Astrocyte (in vitro differentiated cells and primary cell): ENCODE measurements around the gene GNG12. TPM values are rescaled to one million over a fixed set of nuclear protein-coding genes. Genes with fewer than 3 reads are reported as not detected.

Experiments used
- DNase-seq: peaks from one replicate; pipeline ENCODE4 v3.0.0-alpha.2; 2010; ENCODE audit warnings: low read depth
- FAIRE-seq: peaks from 2 replicates; lab custom pipeline; 2011; peaks lifted over from hg19 to GRCh38; lab: Jason Lieb, UNC
- H2AFZ ChIP-seq: 2 replicates; pipeline ENCODE4 v1.6.0; 2012; ENCODE audit warnings: low read depth, low read length, inconsistent platforms
- H3K27ac ChIP-seq: 2 replicates; pipeline ENCODE4 v1.5.1; 2011; ENCODE audit warnings: low read depth, low read length, inconsistent platforms
- H3K27me3 ChIP-seq: 2 replicates; pipeline ENCODE4 v1.6.0; 2011; ENCODE audit warnings: low read length, inconsistent platforms; ENCODE audit not compliant: insufficient read depth
- H3K36me3 ChIP-seq: 2 replicates; pipeline ENCODE4 v1.5.1; 2011; ENCODE audit warnings: low read length, inconsistent platforms; ENCODE audit not compliant: insufficient read depth
- H3K4me1 ChIP-seq: 2 replicates; pipeline ENCODE4 v1.5.1; 2011; ENCODE audit warnings: low read length, inconsistent platforms; ENCODE audit not compliant: insufficient read depth
- H3K4me2 ChIP-seq: 2 replicates; pipeline ENCODE4 v1.6.0; 2012; ENCODE audit warnings: low read length, inconsistent platforms
- H3K4me3 ChIP-seq: 2 replicates; pipeline ENCODE4 v1.5.1; 2011; ENCODE audit warnings: low read depth, mild to moderate bottlenecking, low read length, inconsistent platforms; ENCODE audit not compliant: insufficient read depth
- H3K79me2 ChIP-seq: 2 replicates; pipeline ENCODE4 v1.6.0; 2012; ENCODE audit warnings: mild to moderate bottlenecking, low read length, inconsistent platforms; ENCODE audit not compliant: insufficient read depth
- H3K9ac ChIP-seq: 2 replicates; pipeline ENCODE4 v1.6.0; 2012; ENCODE audit warnings: mild to moderate bottlenecking, low read length, inconsistent platforms
- H3K9me3 ChIP-seq: 2 replicates; pipeline ENCODE4 v1.5.1; 2012; ENCODE audit warnings: low read depth, mild to moderate bottlenecking, low read length, inconsistent platforms; ENCODE audit not compliant: insufficient read depth
- H4K20me1 ChIP-seq: 2 replicates; pipeline ENCODE4 v1.6.0; 2012; ENCODE audit warnings: low read length, inconsistent platforms; ENCODE audit not compliant: insufficient read depth
- H3K27ac Mint-ChIP-seq: one replicate; pipeline ENCODE4 v1.8.0; 2021; ENCODE audit warnings: mild to moderate bottlenecking, mixed read lengths; ENCODE audit not compliant: unreplicated experiment
- H3K27me3 Mint-ChIP-seq: one replicate; pipeline ENCODE4 v1.8.0; 2021; ENCODE audit warnings: low read depth, mixed read lengths; ENCODE audit not compliant: unreplicated experiment
- H3K36me3 Mint-ChIP-seq: one replicate; pipeline ENCODE4 v1.8.0; 2021; ENCODE audit warnings: low read depth, mixed read lengths; ENCODE audit not compliant: unreplicated experiment
- H3K4me1 Mint-ChIP-seq: one replicate; pipeline ENCODE4 v1.8.0; 2021; ENCODE audit warnings: low read depth, mixed read lengths; ENCODE audit not compliant: unreplicated experiment
- H3K4me3 Mint-ChIP-seq: one replicate; pipeline ENCODE4 v1.8.0; 2021; ENCODE audit warnings: mild to moderate bottlenecking, moderate library complexity, mixed read lengths; ENCODE audit not compliant: unreplicated experiment
- H3K9me3 Mint-ChIP-seq: one replicate; pipeline ENCODE4 v1.8.0; 2021; ENCODE audit warnings: mild to moderate bottlenecking, mixed read lengths; ENCODE audit not compliant: unreplicated experiment
- EZH2 ChIP-seq: IDR thresholded peaks from 2 replicates; pipeline ENCODE4 v1.6.1; 2012; ENCODE audit warnings: mild to moderate bottlenecking, low read length, inconsistent platforms; ENCODE audit not compliant: insufficient read depth
- total RNA-seq: library from RNA; stranded (reverse); gene quantifications from 2 replicates; pipeline ENCODE4 v1.2.1, GENCODE V29; 2021
- TF ChIP-seq, protein P1 (sequence below): IDR thresholded peaks from 2 replicates; pipeline ENCODE4 v1.5.1; 2011; ENCODE audit warnings: low read depth, mild to moderate bottlenecking, inconsistent platforms, low read length, moderate library complexity; ENCODE audit not compliant: insufficient read depth

The GNG12 gene
- total RNA-seq, 1 donor from 2014 or later: 101 TPM

DNA sequence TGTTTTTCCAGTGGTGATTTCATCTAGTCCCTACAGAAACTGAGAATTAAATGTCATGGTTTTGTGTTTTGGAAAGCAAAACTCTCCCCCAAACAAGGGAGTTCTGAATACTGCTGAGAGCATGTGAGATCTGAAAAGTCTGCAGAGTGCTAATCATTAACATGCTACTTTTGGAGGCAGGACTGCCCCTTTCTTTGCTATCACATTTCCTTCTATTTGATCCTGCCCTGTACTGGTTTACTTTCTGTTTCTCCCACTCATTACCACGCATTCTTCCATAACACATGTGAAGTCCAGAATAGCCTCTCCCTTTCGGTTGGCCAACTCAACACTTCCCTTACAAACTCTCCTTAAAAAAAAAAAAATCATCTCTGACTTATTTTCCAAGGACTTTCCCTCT, 84.6 kb downstream of the GNG12 start:
- Histone ChIP-seq H2AFZ (no peak overlapping the region), H3K27me3 (no peaks in the 10 kb centered on the region), H3K9ac (peak overlapping the region; percentile 35), H3K4me3 (peak overlapping the region; percentile 21), H4K20me1 (peaks cover 12% of the 10 kb centered on the region), H3K4me2 (peak overlapping the region; percentile 72), H3K4me1 (peaks cover 55% of the 10 kb centered on the region), H3K9me3 (no peaks in the 10 kb centered on the region), H3K27ac (peak overlapping the region; percentile 90), H3K79me2 (peaks cover 76% of the 10 kb centered on the region), H3K36me3 (no peaks in the 10 kb centered on the region)
- FAIRE-seq (no peak), DNase-seq (peak; percentile 84)
- no peaks in the 10 kb centered on the region for H3K27me3 Mint-ChIP-seq
- H3K36me3 Mint-ChIP-seq: peaks cover 2% of the 10 kb centered on the region
- H3K4me1 Mint-ChIP-seq: peaks cover 67% of the 10 kb centered on the region
- peak overlapping the region; percentile 4 for H3K4me3 Mint-ChIP-seq
- H3K9me3 Mint-ChIP-seq: no peaks in the 10 kb centered on the region
- no peak for TF ChIP-seq EZH2
- TF ChIP-seq, protein P1, sequence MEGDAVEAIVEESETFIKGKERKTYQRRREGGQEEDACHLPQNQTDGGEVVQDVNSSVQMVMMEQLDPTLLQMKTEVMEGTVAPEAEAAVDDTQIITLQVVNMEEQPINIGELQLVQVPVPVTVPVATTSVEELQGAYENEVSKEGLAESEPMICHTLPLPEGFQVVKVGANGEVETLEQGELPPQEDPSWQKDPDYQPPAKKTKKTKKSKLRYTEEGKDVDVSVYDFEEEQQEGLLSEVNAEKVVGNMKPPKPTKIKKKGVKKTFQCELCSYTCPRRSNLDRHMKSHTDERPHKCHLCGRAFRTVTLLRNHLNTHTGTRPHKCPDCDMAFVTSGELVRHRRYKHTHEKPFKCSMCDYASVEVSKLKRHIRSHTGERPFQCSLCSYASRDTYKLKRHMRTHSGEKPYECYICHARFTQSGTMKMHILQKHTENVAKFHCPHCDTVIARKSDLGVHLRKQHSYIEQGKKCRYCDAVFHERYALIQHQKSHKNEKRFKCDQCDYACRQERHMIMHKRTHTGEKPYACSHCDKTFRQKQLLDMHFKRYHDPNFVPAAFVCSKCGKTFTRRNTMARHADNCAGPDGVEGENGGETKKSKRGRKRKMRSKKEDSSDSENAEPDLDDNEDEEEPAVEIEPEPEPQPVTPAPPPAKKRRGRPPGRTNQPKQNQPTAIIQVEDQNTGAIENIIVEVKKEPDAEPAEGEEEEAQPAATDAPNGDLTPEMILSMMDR: no peak
- peak overlapping the region; percentile 98 for H3K27ac Mint-ChIP-seq

DNA sequence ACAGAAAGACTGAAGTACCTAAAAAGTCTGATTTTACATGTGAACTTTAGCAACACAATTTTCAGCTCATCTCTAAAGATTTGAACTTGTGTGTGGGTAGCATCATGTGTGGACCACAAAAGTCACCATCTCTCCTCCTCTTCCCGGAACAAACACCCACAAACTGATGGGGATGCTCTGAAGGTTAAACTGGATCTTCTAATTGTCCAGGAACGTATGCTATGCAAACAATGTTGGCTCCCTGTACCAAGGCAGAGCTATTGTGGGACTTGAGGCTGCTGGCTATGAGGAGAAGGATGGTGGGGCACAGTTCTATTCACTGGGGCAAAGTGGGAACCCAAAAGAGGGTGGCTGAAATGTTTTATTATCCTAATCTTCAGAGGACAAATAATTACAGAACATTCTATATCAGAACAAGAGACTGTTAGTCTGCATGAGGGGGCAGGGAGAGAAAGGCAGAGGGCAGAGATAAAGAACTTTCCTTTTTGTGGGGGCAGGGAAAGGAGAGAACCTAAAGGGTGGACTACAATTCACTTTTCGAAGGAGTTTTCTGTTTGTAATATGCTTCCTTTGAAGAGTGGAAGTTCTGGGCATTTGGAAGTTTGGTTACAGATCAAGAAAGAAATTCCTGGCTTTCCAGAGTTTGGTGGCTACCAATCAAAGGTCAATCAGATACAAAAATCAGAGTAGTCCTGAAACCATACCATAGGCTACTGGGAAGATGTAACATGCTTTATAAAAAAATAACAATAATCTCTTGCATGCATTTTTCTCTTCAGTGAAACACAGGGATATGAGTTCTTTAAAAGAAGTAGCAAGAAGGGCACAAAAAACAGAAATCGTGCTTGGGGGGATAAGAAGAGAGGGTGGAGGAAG, 85.4 kb downstream of the GNG12 start:
- FAIRE-seq (peak; percentile 58), DNase-seq (peak; percentile 90)
- no peaks in the 10 kb centered on the region for H3K9me3 Mint-ChIP-seq
- peaks cover 2% of the 10 kb centered on the region for H3K36me3 Mint-ChIP-seq
- TF ChIP-seq, protein P1: no peak
- H3K4me1 ChIP-seq: peaks cover 54% of the 10 kb centered on the region
- H3K27ac Mint-ChIP-seq: peak overlapping the region; percentile 98
- H3K9me3 ChIP-seq: no peaks in the 10 kb centered on the region
- H3K4me1 Mint-ChIP-seq: peaks cover 70% of the 10 kb centered on the region
- no peaks in the 10 kb centered on the region for H3K36me3 ChIP-seq
- H3K79me2 ChIP-seq: peaks cover 77% of the 10 kb centered on the region
- no peaks in the 10 kb centered on the region for H3K27me3 Mint-ChIP-seq
- H3K27ac ChIP-seq: peak overlapping the region; percentile 90
- H3K4me3 ChIP-seq: peak overlapping the region; percentile 21
- H3K4me3 Mint-ChIP-seq: no peak overlapping the region
- peak overlapping the region; percentile 35 for H3K9ac ChIP-seq
- H2AFZ ChIP-seq: no peak overlapping the region
- H3K4me2 ChIP-seq: peak overlapping the region; percentile 72
- H3K27me3 ChIP-seq: no peaks in the 10 kb centered on the region
- H4K20me1 ChIP-seq: peaks cover 17% of the 10 kb centered on the region
